SK-N-SH (cell line): Measurements from ENCODE around the gene SNRPD2.

Source experiments
- EP300 ChIP-seq, 2 experiments: IDR thresholded peaks; 2 replicates each; pipeline versions ENCODE4 v1.4.0 to v1.6.1; 2012; ENCODE audit warnings: borderline replicate concordance in 1 of 2, low read depth in 1 of 2, low read length in 1 of 2
- EZH2phosphoT487 ChIP-seq: fragments of 200-600 bp; sonication (generic); IDR thresholded peaks from 2 replicates; pipeline ENCODE4 v1.6.1; 2017; ENCODE audit warnings: low read depth, mixed run types, mild to moderate bottlenecking, antibody characterized with exemption, moderate library complexity, borderline replicate concordance
- NRF1 ChIP-seq: IDR thresholded peaks from 2 replicates; pipeline ENCODE4 v1.6.1; 2012; ENCODE audit warnings: low read depth, mild to moderate bottlenecking, low read length
- TF ChIP-seq, protein P1 (sequence below): fragments of 200-600 bp; sonication (generic); IDR thresholded peaks from 2 replicates; pipeline ENCODE4 v1.6.1; 2017; ENCODE audit warnings: antibody characterized with exemption, mild to moderate bottlenecking, moderate library complexity

GRCh38 chr19:45659096-45659729 lies 32.5 kb downstream of the SNRPD2 start:
- TF ChIP-seq, protein P1, sequence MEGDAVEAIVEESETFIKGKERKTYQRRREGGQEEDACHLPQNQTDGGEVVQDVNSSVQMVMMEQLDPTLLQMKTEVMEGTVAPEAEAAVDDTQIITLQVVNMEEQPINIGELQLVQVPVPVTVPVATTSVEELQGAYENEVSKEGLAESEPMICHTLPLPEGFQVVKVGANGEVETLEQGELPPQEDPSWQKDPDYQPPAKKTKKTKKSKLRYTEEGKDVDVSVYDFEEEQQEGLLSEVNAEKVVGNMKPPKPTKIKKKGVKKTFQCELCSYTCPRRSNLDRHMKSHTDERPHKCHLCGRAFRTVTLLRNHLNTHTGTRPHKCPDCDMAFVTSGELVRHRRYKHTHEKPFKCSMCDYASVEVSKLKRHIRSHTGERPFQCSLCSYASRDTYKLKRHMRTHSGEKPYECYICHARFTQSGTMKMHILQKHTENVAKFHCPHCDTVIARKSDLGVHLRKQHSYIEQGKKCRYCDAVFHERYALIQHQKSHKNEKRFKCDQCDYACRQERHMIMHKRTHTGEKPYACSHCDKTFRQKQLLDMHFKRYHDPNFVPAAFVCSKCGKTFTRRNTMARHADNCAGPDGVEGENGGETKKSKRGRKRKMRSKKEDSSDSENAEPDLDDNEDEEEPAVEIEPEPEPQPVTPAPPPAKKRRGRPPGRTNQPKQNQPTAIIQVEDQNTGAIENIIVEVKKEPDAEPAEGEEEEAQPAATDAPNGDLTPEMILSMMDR, result no peak
- TF ChIP-seq EP300 (IDR thresholded peaks at IDR 0.05; ENCODE audit: borderline replicate concordance in 1 of 2, low read depth in 1 of 2, low read length in 1 of 2) (no peak), NRF1 (no peak), EZH2phosphoT487 (no peak)
